Liver (tissue), 9 donors: Measurements from ENCODE around the gene YWHAB. TPM values are rescaled to one million over a fixed set of nuclear protein-coding genes. Genes with fewer than 3 reads are reported as not detected.
"Not testable (repeated sequence)": the region's sequence is repeated elsewhere in the genome, so short reads cannot be mapped to it uniquely, and the experiment has no call there.

ENCODE experiments used
- DNase-seq: peaks from one replicate; pipeline ENCODE4 v3.0.0-alpha.2; 2017; ENCODE audit warnings: low spot score
- H3K27ac ChIP-seq, 2 donors: one replicate each; pipeline ENCODE4 v1.7.0; 2013; ENCODE audit warnings: inconsistent platforms in 2 of 2, low read length in 2 of 2, control low read depth in 1 of 2, low read depth in 1 of 2, mild to moderate bottlenecking in 1 of 2
- H3K27me3 ChIP-seq, 4 donors: one replicate each; pipeline versions ENCODE4 v1.6.1 to v1.7.0; 2013; ENCODE audit warnings: low read length in 3 of 4, inconsistent platforms in 1 of 4, mild to moderate bottlenecking in 1 of 4, moderate library complexity in 1 of 4; ENCODE audit not compliant: control insufficient read depth in 4 of 4, insufficient read depth in 4 of 4
- H3K36me3 ChIP-seq, 4 donors: one replicate each; pipeline versions ENCODE4 v1.6.1 to v1.7.0; 2013; ENCODE audit warnings: low read length in 3 of 4, mild to moderate bottlenecking in 3 of 4, low read depth in 1 of 4, moderate library complexity in 1 of 4; ENCODE audit not compliant: control insufficient read depth in 4 of 4, insufficient read depth in 3 of 4
- H3K4me1 ChIP-seq, 4 donors: one replicate each; pipeline versions ENCODE4 v1.6.1 to v1.7.0; 2013; ENCODE audit warnings: low read length in 3 of 4, mild to moderate bottlenecking in 3 of 4, moderate library complexity in 1 of 4; ENCODE audit not compliant: control insufficient read depth in 4 of 4, insufficient read depth in 4 of 4
- H3K4me3 ChIP-seq, 3 donors: one replicate each; pipeline versions ENCODE4 v1.6.1 to v1.7.0; 2013; ENCODE audit warnings: low read length in 3 of 3, control low read depth in 1 of 3, low read depth in 1 of 3, mild to moderate bottlenecking in 1 of 3
- H3K9ac ChIP-seq, 2 donors: one replicate each; pipeline ENCODE4 v1.7.0; 2013; ENCODE audit warnings: low read length in 2 of 2, mild to moderate bottlenecking in 2 of 2, moderate library complexity in 2 of 2, control low read depth in 1 of 2, low read depth in 1 of 2
- H3K9me3 ChIP-seq, 4 donors: one replicate each; pipeline versions ENCODE4 v1.6.1 to v1.7.0; 2013; ENCODE audit warnings: low read length in 3 of 4; ENCODE audit not compliant: control insufficient read depth in 4 of 4
- ATF3 ChIP-seq: IDR thresholded peaks from 2 replicates; pipeline ENCODE4 v1.6.1; 2016; ENCODE audit warnings: antibody characterized with exemption
- FOXA1 ChIP-seq: IDR thresholded peaks from 2 replicates; pipeline ENCODE4 v1.6.1; 2016; ENCODE audit warnings: antibody characterized with exemption
- FOXA2 ChIP-seq: IDR thresholded peaks from 2 replicates; pipeline ENCODE4 v1.6.1; 2016; ENCODE audit warnings: antibody characterized with exemption
- GABPA ChIP-seq, 2 donors: IDR thresholded peaks in 1 of 2; conservative IDR thresholded peaks in 1 of 2; 2 replicates each; pipeline ENCODE4 v1.6.1; 2016; ENCODE audit warnings: antibody characterized with exemption in 2 of 2, mild to moderate bottlenecking in 1 of 2, moderate library complexity in 1 of 2
- HNF4A ChIP-seq, 2 donors: conservative IDR thresholded peaks; 2 replicates each; pipeline ENCODE4 v1.6.1; 2016; ENCODE audit warnings: antibody characterized with exemption in 2 of 2, mild to moderate bottlenecking in 2 of 2
- HNF4G ChIP-seq: IDR thresholded peaks from 2 replicates; pipeline ENCODE4 v1.6.1; 2016; ENCODE audit warnings: antibody characterized with exemption
- JUND ChIP-seq, 2 donors: IDR thresholded peaks; 2 replicates each; pipeline ENCODE4 v1.6.1; 2016; ENCODE audit warnings: antibody characterized with exemption in 2 of 2
- MAX ChIP-seq: IDR thresholded peaks from 2 replicates; pipeline ENCODE4 v1.6.1; 2016; ENCODE audit warnings: antibody characterized with exemption
- NR2F2 ChIP-seq: IDR thresholded peaks from 2 replicates; pipeline ENCODE4 v1.6.1; 2016; ENCODE audit warnings: antibody characterized with exemption
- REST ChIP-seq: IDR thresholded peaks from 2 replicates; pipeline ENCODE4 v1.6.1; 2016; ENCODE audit warnings: antibody characterized with exemption, mild to moderate bottlenecking
- RXRA ChIP-seq, 2 donors: IDR thresholded peaks; 2 replicates each; pipeline ENCODE4 v1.6.1; 2017 to 2018; ENCODE audit warnings: antibody characterized with exemption in 2 of 2, mild to moderate bottlenecking in 1 of 2
- SP1 ChIP-seq: IDR thresholded peaks from 2 replicates; pipeline ENCODE4 v1.6.1; 2018; ENCODE audit warnings: antibody characterized with exemption, mild to moderate bottlenecking
- TAF1 ChIP-seq: conservative IDR thresholded peaks from 2 replicates; pipeline ENCODE4 v1.6.1; 2016; ENCODE audit warnings: antibody characterized with exemption, mild to moderate bottlenecking
- YY1 ChIP-seq: IDR thresholded peaks from 2 replicates; pipeline ENCODE4 v1.6.1; 2016; ENCODE audit warnings: antibody characterized with exemption, mild to moderate bottlenecking
- ZBTB33 ChIP-seq: IDR thresholded peaks from 2 replicates; pipeline ENCODE4 v1.6.1; 2016; ENCODE audit warnings: antibody characterized with exemption
- WGBS: extraction: QIAGEN DNeasy Blood & Tissue Kit; methylation state at CpG from one replicate; pipeline ENCODE4 v1.1.7; 2013; 5-methylcytosine and 5-hydroxymethylcytosine counted together
- polyA plus RNA-seq, 2 donors: library from polyadenylated mRNA; stranded (reverse) in 1 of 2; unstranded in 1 of 2; fragments of 200-250 nt in 1 of 2; fragments of >200 nt in 1 of 2; fragmentation: Nextera tagmentation in 1 of 2; extraction: Ambion mirVana in 1 of 2; gene quantifications; one replicate each; pipeline versions ENCODE4 v1.2.1 to v1.2.3, GENCODE V29; 2013 to 2015
- total RNA-seq, 2 donors: library from RNA; depleted of rRNA; stranded (reverse); fragments of >200 nt; gene quantifications; one replicate each; pipeline ENCODE4 v1.2.3, GENCODE V29; 2014
- donor health status: healthy.
- donor health status: healthy.
- donor health status: healthy.
- donor health status: healthy.
- donor health status: healthy.

Gene YWHAB
- total and polyA plus RNA-seq, 4 donors: 41.6 to 86.5 (median 43.3) TPM

GRCh38 chr20:44862286-44862685 lies 23.2 kb upstream of the YWHAB start:
- TF ChIP-seq HNF4A (conservative IDR thresholded peaks at IDR 0.05) (no peak), ZBTB33 (no peak), RXRA (IDR thresholded peaks at IDR 0.05) (no peak), YY1 (no peak), HNF4G (no peak), JUND (IDR thresholded peaks at IDR 0.05) (no peak), REST (no peak), MAX (no peak), TAF1 (no peak), NR2F2 (no peak), FOXA2 (no peak), FOXA1 (no peak), ATF3 (no peak), GABPA (IDR thresholded peaks at IDR 0.05 in 1 of 2, conservative IDR thresholded peaks at IDR 0.05 in 1 of 2) (no peak), SP1 (no peak)
- DNase-seq: no peak
- H3K4me1 ChIP-seq: no peaks in the 10 kb centered on the region
- H3K27me3 ChIP-seq: no peaks in the 10 kb centered on the region
- no peaks in the 10 kb centered on the region for H3K36me3 ChIP-seq
- H3K9me3 ChIP-seq: no peaks in the 10 kb centered on the region
- H3K9ac ChIP-seq: no peak overlapping the region
- H3K4me3 ChIP-seq: no peak overlapping the region
- no peak overlapping the region for H3K27ac ChIP-seq
- 90% methylated on average over 2 of the region's 2 CpGs for WGBS

- not testable (repeated sequence) for H3K4me3 ChIP-seq, H3K4me1 ChIP-seq, H3K36me3 ChIP-seq, DNase-seq, H3K9ac ChIP-seq, H3K27ac ChIP-seq, H3K9me3 ChIP-seq, H3K27me3 ChIP-seq
- 80% methylated on average over 4 of the region's 4 CpGs for WGBS
Observed at GRCh38 chr20:44863365-44864084, 22.0 kb upstream of the YWHAB start.

- H3K9ac ChIP-seq, H3K36me3 ChIP-seq, H3K9me3 ChIP-seq, H3K4me1 ChIP-seq, DNase-seq, H3K27ac ChIP-seq, H3K4me3 ChIP-seq, H3K27me3 ChIP-seq: not testable (repeated sequence)
- WGBS: 90% methylated on average over 3 of the region's 3 CpGs
Observed at GRCh38 chr20:44864493-44864892, 21.0 kb upstream of the YWHAB start.
